Endothelial cell of umbilical vein (primary cell): ENCODE results near the gene TFF1. TPM values are rescaled to one million over a fixed set of nuclear protein-coding genes. Genes with fewer than 3 reads are reported as not detected.

ENCODE experiments used
- BruUV-seq: library from RNA; stranded (reverse); fragments of 400-500 nt; replicated peaks from 2 replicates; lab custom pipeline; 2021; lab: Mats Ljungman, UMichigan
- CTCF ChIA-PET: fragments of 300-600, 350-600 bp; sonication (Branson Sonifier 250); formaldehyde crosslinking; loops from one replicate; lab custom pipeline; 2021; ENCODE audit warnings: antibody characterized with exemption, inconsistent platforms; lab: Charles Lee
- POLR2A ChIA-PET: fragments of 300-600, 350-600 bp; sonication (Branson Sonifier 250); formaldehyde crosslinking; loops from one replicate; lab custom pipeline; 2021; ENCODE audit warnings: antibody characterized with exemption, inconsistent platforms; lab: Charles Lee
- DNase-seq: peaks from one replicate; pipeline ENCODE4 v3.0.0-alpha.2; 2011; ENCODE audit warnings: low read depth, low spot score
- FAIRE-seq: peaks from 2 replicates; lab custom pipeline; 2011; peaks lifted over from hg19 to GRCh38; lab: Jason Lieb, UNC
- H2AFZ ChIP-seq: 2 replicates; pipeline ENCODE4 v1.6.0; 2012; ENCODE audit warnings: low read depth, low read length, control low read depth, inconsistent platforms
- H3K27ac ChIP-seq: 2 replicates; pipeline ENCODE4 v1.5.1; 2011; ENCODE audit warnings: low read depth, mild to moderate bottlenecking, control low read depth, low read length, moderate library complexity; ENCODE audit not compliant: insufficient read depth
- H3K27me3 ChIP-seq, 2 experiments: 2 replicates each; pipeline versions ENCODE4 v1.6.0 to v1.6.1; 2011; ENCODE audit warnings: low read length in 2 of 2, mixed read lengths in 1 of 2; ENCODE audit not compliant: control insufficient read depth in 2 of 2, insufficient read depth in 2 of 2
- H3K36me3 ChIP-seq, 2 experiments: 2 replicates in 1 of 2; 3 replicates in 1 of 2; pipeline ENCODE4 v1.5.1; 2011; ENCODE audit warnings: low read length in 2 of 2, mild to moderate bottlenecking in 1 of 2, moderate library complexity in 1 of 2; ENCODE audit not compliant: control insufficient read depth in 2 of 2, insufficient read depth in 2 of 2; ENCODE audit errors: extremely low read depth in 1 of 2
- H3K4me1 ChIP-seq: 3 replicates; pipeline ENCODE4 v1.5.1; 2011; ENCODE audit warnings: mild to moderate bottlenecking, low read length; ENCODE audit not compliant: control insufficient read depth, insufficient read depth; ENCODE audit errors: extremely low read depth
- H3K4me2 ChIP-seq: 2 replicates; pipeline ENCODE4 v1.6.1; 2011; ENCODE audit warnings: low read length, control low read depth, mixed read lengths; ENCODE audit not compliant: insufficient read depth
- H3K4me3 ChIP-seq, 3 experiments: fragments of 200-600 bp in 1 of 3; sonication (generic), shearing (Covaris generic) in 1 of 3; replicated peaks in 1 of 3; 2 replicates each; pipeline ENCODE4 v1.5.1; 2011 to 2016; ENCODE audit warnings: control low read depth in 3 of 3, low read length in 3 of 3, mild to moderate bottlenecking in 2 of 3, inconsistent platforms in 1 of 3, low read depth in 1 of 3, moderate library complexity in 1 of 3; ENCODE audit not compliant: insufficient read depth in 1 of 3
- H3K79me2 ChIP-seq: 2 replicates; pipeline ENCODE4 v1.6.0; 2012; ENCODE audit warnings: low read length, inconsistent platforms; ENCODE audit not compliant: control insufficient read depth, insufficient read depth
- H3K9ac ChIP-seq: replicated peaks from 2 replicates; pipeline ENCODE3; 2011; ENCODE audit warnings: low read length, control low read depth; ENCODE audit not compliant: insufficient read depth; ENCODE audit errors: extremely low read depth
- H3K9me1 ChIP-seq: replicated peaks from 3 replicates; pipeline ENCODE4 v1.6.0; 2011; ENCODE audit warnings: mild to moderate bottlenecking, low read length; ENCODE audit not compliant: control insufficient read depth, insufficient read depth; ENCODE audit errors: extremely low read depth
- H3K9me3 ChIP-seq: replicated peaks from 2 replicates; pipeline ENCODE4 v1.5.1; 2012; ENCODE audit warnings: low read length, inconsistent platforms; ENCODE audit not compliant: control insufficient read depth, insufficient read depth
- H4K20me1 ChIP-seq: replicated peaks from 2 replicates; pipeline ENCODE3; 2011; ENCODE audit warnings: mild to moderate bottlenecking, low read length; ENCODE audit not compliant: control insufficient read depth, insufficient read depth; ENCODE audit errors: extremely low read depth
- CTCF ChIP-seq, 2 donors: IDR thresholded peaks; 1 replicate in 1 of 2; 2 replicates in 1 of 2; pipeline ENCODE4 v1.5.1; 2011; ENCODE audit warnings: low read length in 2 of 2, mild to moderate bottlenecking in 2 of 2, moderate library complexity in 2 of 2, control low read depth in 1 of 2, inconsistent platforms in 1 of 2, low read depth in 1 of 2; ENCODE audit not compliant: insufficient read depth in 1 of 2; ENCODE audit errors: extremely low read depth in 1 of 2
- EZH2 ChIP-seq: IDR thresholded peaks from 2 replicates; pipeline ENCODE4 v1.6.1; 2012; ENCODE audit warnings: borderline replicate concordance, low read depth, mild to moderate bottlenecking, moderate library complexity, low read length, inconsistent platforms; ENCODE audit not compliant: severe bottlenecking
- FOS ChIP-seq: IDR thresholded peaks from 2 replicates; pipeline ENCODE4 v1.6.1; 2011; ENCODE audit warnings: mild to moderate bottlenecking, low read length, moderate library complexity, borderline replicate concordance; ENCODE audit not compliant: insufficient read depth
- GATA2 ChIP-seq: IDR thresholded peaks from 2 replicates; pipeline ENCODE4 v1.7.0; 2011; ENCODE audit warnings: low read depth, mild to moderate bottlenecking, moderate library complexity, mixed read lengths, low read length; ENCODE audit not compliant: insufficient read length, insufficient read depth
- JUN ChIP-seq: IDR thresholded peaks from 2 replicates; pipeline ENCODE4 v1.6.1; 2011; ENCODE audit warnings: borderline replicate concordance, low read depth; ENCODE audit not compliant: insufficient read length, insufficient read depth
- MAX ChIP-seq: IDR thresholded peaks from 2 replicates; pipeline ENCODE4 v1.6.1; 2011; ENCODE audit not compliant: insufficient read depth, insufficient read length
- MYC ChIP-seq: IDR thresholded peaks from one replicate; pipeline ENCODE4 v1.6.1; 2011; ENCODE audit warnings: mild to moderate bottlenecking, low read depth, low read length
- POLR2A ChIP-seq: IDR thresholded peaks from 2 replicates; pipeline ENCODE4 v1.6.1; 2012; ENCODE audit warnings: low read depth, mild to moderate bottlenecking, control low read depth, low read length
- POLR2AphosphoS5 ChIP-seq: IDR thresholded peaks from 2 replicates; pipeline ENCODE4 v1.6.1; 2012; ENCODE audit warnings: low read depth, mild to moderate bottlenecking, control low read depth, low read length, moderate library complexity; ENCODE audit not compliant: insufficient read depth
- dilution Hi-C: fragments of 300-500 bp; cut with MboI; formaldehyde crosslinking; loops from one replicate; pipeline ENCODE4 v1.15.0; 2019; ENCODE audit warnings: low sequenced_read_pairs; ENCODE audit not compliant: extremely low pct_ligation_motif_present
- intact Hi-C: fragments of 100-400 bp; cut with micrococcal nuclease; formaldehyde crosslinking; loops from one replicate; pipeline ENCODE4 v1.10.0; 2022
- polyA plus RNA-seq, 4 experiments: library from polyadenylated mRNA; depleted of rRNA in 3 of 4; stranded (reverse) in 3 of 4; unstranded in 1 of 4; fragments of >200 nt; gene quantifications; 2 replicates each; pipeline versions ENCODE4 v1.2.1 to v1.2.3, GENCODE V29; 2011 to 2012; ENCODE audit warnings: missing spikeins in 1 of 4
- total RNA-seq: library from RNA; stranded (reverse); gene quantifications from 2 replicates; pipeline ENCODE4 v1.2.3, GENCODE V29; 2021

TFF1 gene
- total and polyA plus RNA-seq, 2 donors (not counting 3 experiments of a cell fraction or from before 2014, with no cell fraction given) = not detected

- POLR2A ChIA-PET = no interaction called here
- Histone ChIP-seq H2AFZ (no peak overlapping the region), H3K36me3 (no peaks in the 10 kb centered on the region), H3K4me1 (no peaks in the 10 kb centered on the region), H4K20me1 (no peaks in the 10 kb centered on the region), H3K79me2 (no peaks in the 10 kb centered on the region), H3K27ac (no peak overlapping the region), H3K4me3 (no peak overlapping the region), H3K9me3 (no peaks in the 10 kb centered on the region), H3K27me3 (peaks cover 0 to 2% of the 10 kb centered on the region in 2 experiments), H3K9me1 (no peaks in the 10 kb centered on the region), H3K9ac (no peak overlapping the region), H3K4me2 (no peak overlapping the region)
- CTCF ChIA-PET = no interaction called here
- TF ChIP-seq FOS = no peak
- TF ChIP-seq EZH2 = no peak
- no peak for TF ChIP-seq GATA2
- no peak for TF ChIP-seq POLR2A
- no peak for TF ChIP-seq CTCF (IDR thresholded peaks at IDR 0.05; ENCODE audit: extremely low read depth in 1 of 2, insufficient read depth in 1 of 2, low read depth in 1 of 2, low read length in 2 of 2)
- TF ChIP-seq POLR2AphosphoS5 = no peak
- TF ChIP-seq MAX = no peak
- no peak for TF ChIP-seq MYC
- TF ChIP-seq JUN = no peak
- no TSS peak for BruUV-seq
- dilution Hi-C loops (no loop called here), intact Hi-C loops (no loop called here)
- FAIRE-seq = no peak
- no peak for DNase-seq
Measured at GRCh38 chr21:42364304-42364865, 1.9 kb downstream of the TFF1 start.
